Retina (tissue), 1 donor: ENCODE results near the gene ITGAE.
"Not testable (repeated sequence)": the region's sequence is repeated elsewhere in the genome, so short reads cannot be mapped to it uniquely, and the experiment has no call there.

Experiments used
- DNase-seq: peaks from one replicate; pipeline ENCODE4 v3.0.0-alpha.2; 2016

ITGAE gene, protein sequence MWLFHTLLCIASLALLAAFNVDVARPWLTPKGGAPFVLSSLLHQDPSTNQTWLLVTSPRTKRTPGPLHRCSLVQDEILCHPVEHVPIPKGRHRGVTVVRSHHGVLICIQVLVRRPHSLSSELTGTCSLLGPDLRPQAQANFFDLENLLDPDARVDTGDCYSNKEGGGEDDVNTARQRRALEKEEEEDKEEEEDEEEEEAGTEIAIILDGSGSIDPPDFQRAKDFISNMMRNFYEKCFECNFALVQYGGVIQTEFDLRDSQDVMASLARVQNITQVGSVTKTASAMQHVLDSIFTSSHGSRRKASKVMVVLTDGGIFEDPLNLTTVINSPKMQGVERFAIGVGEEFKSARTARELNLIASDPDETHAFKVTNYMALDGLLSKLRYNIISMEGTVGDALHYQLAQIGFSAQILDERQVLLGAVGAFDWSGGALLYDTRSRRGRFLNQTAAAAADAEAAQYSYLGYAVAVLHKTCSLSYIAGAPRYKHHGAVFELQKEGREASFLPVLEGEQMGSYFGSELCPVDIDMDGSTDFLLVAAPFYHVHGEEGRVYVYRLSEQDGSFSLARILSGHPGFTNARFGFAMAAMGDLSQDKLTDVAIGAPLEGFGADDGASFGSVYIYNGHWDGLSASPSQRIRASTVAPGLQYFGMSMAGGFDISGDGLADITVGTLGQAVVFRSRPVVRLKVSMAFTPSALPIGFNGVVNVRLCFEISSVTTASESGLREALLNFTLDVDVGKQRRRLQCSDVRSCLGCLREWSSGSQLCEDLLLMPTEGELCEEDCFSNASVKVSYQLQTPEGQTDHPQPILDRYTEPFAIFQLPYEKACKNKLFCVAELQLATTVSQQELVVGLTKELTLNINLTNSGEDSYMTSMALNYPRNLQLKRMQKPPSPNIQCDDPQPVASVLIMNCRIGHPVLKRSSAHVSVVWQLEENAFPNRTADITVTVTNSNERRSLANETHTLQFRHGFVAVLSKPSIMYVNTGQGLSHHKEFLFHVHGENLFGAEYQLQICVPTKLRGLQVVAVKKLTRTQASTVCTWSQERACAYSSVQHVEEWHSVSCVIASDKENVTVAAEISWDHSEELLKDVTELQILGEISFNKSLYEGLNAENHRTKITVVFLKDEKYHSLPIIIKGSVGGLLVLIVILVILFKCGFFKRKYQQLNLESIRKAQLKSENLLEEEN

DNA sequence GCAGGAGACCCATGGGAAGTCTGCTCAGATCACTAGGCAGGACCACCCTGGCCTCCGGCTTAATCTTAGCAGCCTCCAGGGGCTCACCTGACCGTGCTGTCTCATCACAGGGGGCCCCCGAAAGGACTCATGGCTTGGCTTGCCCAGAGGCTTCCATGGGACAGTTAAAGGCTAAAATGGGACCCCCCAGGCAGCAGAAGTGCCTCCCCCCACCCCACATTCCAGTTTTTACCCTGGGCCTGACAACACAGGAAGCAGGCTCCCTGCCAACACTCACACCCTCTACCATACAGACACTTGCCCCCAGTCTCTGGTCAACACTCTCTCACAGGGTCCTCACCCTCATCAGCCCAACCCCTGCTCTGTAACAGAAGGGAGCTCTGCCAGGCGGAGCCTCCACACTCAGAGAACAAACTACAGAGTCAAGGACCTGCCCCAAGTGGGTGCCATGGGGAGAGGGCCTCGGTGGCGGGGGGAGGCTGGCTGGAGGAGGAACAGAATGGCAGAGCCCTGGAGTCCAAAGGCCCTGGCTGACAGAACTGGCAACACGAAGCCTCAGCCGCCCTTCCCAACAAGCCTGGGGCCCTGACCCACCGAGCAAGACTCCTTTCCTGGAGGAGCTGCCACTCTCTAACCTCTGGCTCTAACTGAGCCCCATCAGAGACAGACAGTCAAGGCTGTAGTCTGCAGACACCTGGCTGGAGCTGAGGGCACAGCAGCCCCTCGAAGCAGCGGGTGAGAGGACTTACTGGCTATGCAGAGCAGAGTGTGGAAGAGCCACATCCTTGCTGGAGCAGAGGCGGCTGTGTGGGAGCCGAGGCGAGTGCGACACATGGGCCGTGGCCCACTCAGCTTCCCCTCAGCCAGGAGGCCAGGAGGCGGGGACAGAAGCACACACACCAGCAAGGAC, at the start of gene ITGAE:
TSS of gene ITGAE (minus strand) at position 827 of the 910 bp plus-strand sequence. CDS start at position 783, 44 bp downstream.
- no peak for DNase-seq

DNA sequence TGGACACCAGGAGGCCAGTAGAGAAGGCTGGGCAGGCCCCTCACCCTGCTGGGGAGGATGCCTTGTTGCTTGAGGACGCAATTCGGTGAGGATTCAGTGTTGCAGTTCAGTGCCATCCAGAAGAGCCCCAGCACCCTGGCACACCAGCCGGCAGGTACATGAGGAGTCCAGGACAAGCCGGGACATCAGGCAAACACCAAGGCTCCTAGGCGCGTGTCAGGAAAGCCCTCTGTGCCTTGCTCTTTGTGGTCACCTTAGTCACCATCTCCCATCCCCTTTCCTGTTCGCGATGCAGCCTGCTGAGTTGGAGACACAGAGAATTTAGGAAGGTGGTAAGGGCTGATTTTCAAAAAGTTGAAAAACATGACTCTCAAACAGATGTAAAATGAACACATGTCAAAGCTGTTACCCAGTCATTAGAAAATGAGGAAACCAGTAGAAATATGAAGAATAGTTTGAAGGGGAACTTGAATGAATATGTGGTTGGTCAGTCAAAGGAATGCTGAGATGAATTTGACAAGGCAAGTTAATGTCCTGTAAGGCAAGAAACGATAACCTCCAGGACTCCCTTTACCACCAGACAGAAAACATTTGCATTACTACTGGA, 47.3 kb upstream of the ITGAE start:
- DNase-seq = no peak

DNA sequence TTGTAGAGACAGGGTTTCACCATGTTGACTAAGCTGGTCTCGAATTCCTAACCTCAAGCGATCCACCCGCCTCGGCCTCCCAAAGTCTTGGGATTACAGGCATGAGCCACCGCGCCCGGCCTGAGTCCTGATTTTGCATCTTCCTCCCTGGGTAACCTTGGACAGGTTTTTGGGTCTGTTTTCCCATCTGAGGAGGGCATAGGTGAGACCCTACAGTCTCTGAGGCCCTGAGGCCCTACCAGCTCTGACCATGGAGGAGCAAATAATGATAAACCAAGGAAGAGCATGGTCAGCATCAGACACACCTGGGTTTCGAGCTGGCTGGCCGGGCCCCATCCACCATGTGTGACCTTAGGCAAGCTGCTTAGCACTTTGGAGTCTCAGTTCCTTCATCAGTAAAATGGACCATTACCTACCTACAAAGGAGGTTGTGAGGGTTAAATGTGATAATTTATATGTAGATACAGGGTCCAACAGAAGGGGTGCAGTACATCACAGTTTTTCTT, 46.2 kb upstream of the ITGAE start:
- DNase-seq = no peak

DNA sequence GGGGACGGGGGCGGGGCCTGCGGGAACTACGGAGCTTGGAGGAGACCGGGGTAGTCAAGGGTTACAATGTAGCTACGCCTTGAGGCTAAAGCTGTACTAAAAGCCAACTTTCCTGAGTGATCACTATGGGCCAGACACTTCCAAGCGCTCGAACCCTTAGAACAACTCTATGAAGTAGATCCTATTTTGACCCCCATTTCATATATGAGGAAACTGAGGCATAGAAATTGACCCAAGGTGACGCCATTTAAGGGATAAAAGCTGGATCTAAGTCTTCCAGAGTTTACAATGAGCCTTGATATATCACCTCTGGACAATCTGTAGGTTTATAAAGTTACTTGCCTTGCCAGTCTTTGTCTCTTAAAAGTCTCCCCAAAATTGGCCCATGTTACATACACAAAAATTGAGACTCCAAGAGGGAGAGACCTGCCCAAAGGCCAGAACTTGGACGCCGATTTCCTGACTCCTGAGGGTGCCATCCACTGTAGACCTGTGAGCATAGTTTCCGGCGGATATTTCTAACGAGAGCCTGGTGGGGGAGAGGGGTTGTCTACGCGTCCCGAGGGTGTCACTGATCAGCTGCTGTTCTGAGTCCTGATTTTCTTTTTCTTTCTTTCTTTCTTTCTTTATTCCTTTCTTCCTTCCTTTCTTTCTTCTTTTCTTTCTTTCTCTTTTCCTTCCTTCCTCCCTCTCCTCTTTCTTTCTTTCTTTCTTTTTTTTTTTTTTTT, 45.6 kb upstream of the ITGAE start:
- no peak for DNase-seq

DNA sequence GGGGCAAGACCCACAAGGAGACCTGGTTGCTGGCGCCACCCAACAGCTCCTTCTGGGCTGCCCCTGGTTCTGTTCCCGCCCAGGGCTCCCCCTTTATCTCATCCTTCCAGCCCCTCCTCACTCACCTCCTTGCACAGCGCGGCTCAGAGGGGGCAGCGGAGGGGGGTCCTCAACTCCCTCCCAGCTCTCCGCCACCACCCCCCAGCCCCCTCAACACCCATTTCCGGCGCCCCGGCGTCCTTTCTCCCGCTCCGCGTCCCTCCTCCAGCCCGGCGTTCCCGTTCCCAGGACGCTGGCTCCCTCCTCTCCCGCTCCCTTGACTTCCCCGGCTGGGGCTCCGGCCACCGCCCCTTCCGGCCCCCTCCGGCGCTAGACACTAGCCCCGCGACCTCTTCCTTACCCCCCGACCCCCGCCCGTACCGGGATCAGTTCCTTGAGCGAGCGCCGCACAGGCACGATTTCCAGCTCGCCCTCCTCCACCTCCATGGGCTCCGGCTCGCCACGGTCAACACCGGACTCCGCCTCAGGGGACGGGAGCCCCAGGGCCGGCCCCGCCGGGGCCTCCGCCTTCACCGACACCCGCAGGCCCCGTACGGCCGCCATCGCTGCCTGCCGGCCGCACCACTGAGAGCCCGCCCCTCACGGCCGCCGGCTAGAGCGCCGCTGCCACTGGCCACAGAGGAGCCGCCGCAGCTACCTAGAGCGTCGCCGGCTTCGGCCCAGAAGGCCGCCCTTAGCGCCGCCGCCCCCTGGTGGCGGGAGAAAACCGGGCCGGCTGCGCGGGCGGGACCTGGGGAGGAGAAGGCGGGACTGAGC, 44.8 kb upstream of the ITGAE start, which contains the start of gene NCBP3:
TSS of gene NCBP3 (minus strand) at position 626 of the 816 bp plus-strand sequence. CDS start at position 603, 23 bp downstream.
- peak; percentile 99 for DNase-seq

DNA sequence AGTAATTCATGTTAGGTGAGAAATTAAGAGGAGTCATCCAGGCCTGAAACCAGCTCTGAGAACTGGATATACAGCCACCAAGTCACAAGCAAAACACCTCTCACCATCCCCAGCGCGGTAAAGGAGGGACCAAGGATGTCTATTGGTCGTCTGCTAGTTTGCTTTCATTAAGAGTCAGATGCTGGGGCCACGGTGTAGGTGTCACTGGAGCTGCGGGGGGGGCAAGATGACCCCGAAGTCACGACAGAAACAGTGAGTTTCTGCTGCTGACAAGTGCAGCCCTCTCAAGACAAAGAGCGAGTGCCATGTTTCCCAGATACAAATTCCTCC, 44.3 kb upstream of the ITGAE start:
- no peak for DNase-seq

DNA sequence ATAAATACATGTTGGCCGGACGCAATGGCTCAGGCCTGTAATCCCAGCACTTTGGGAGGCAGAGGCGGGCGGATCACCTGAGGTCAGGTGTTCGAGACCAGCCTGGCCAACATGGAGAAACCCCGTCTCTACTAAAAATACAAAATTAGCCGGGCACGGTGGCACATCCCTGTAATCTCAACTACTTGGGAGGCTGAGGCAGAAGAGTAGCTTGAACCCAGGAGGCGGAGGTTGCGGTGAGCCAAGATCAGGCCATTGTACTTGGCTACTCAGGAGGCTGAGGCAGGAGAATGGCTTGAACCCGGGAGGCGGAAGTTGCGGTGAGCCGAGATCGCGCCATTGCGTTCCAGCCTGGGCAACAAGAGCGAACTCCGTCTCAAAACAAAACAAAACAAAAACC, 43.6 kb upstream of the ITGAE start:
- not testable (repeated sequence) for DNase-seq

DNA sequence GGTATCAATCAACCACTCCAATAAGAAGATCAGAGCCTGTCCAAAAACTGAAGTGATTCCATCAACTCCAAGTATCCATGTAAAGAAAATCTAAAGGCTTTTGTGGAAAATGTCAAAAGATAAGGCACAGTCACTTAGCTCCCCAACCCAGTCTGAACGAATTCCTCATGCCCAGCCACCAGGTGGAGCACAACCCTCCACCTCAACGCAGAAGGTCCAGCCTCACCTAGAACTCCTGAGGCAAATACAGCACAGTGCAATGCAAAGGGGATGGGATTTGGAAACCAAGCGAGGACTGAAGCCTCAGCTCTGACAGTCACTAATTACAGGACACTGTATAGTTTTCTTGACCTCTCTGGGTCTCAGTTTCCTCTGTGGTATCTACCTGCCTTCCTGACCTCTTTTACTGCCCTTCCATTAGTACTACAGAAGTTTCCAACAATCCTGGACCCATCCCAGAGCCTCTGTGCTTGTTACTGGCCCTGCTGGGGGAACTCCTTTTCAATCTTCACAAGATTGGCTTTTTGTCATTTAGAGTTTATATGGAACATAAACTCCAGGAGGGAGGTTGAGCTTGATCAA, 43.0 kb upstream of the ITGAE start:
- DNase-seq = no peak

DNA sequence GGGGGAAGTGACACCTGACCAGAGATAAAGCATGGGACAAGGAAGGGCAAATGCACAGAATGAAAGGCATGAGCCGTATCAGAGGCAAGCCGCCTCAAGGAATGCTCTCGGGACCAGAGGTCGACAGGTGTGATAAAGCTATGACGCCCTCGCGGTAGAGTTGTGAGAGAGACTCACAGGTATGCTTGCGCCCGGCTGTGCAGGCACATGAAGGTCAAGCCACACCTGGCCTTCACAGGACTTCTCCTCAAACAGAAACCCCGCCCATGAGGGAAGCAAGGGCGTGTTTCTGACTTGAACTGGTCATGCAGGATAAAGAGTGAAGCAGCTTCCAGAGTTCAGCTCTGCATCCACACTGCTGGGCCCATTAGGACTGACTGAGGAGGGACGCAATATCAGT, 37.2 kb upstream of the ITGAE start:
- no peak for DNase-seq

DNA sequence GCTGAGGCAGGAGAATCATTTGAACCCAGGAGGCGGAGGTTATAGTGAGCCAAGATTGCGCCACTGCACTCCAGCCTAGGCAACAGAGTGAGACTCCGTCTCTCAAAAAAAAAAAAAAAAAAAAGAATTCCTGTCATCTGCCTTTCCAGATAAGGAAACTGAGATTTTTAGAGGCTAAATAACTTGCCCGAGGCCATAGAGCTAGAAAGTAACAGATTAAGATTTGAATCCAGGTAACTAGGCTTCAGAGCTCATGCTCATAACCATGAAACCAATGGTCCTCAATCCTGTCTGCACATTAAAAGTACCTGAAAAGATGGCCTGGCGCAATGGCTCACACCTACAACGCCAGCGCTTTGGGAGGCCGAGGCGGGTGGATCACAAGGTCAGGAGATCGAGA, 35.6 kb upstream of the ITGAE start:
- no peak for DNase-seq

DNA sequence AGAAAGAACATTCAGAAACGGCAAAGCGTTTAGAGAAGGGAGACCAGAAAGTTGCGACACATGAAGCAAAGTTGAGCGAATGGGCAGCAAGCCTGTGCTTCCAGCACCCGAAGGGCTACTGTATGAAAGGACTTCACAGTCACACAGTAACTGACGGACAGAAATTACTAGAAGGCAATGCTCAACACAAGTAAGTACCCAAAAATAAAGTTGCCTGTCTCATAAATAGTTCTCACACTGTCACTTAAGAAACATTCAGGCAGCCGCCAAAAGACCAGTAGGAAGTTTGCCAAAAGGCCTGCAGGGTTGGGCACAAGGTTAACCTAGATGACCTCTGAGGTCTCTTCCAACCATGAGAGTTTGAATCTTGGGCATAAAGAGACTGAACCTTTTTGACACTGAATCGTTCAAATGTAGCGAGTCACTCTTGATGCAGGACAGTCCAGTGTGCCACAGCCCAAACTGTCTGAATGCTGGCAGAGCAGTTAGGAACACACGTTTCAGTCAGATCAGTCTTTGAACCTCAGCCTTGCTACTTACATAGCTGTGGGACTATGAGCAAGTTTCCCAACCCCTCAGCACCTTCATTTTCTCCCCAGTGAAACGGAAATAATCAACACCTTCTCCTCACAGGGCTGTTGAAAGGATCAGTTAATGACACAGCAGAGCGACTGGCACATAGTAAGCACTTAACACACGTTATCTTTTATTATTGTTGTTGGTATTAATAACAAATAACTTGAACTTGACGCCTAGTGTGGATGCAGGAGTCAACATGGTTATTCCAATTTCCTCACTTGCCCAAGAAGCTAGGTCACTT, 34.6 kb upstream of the ITGAE start:
- DNase-seq = no peak

DNA sequence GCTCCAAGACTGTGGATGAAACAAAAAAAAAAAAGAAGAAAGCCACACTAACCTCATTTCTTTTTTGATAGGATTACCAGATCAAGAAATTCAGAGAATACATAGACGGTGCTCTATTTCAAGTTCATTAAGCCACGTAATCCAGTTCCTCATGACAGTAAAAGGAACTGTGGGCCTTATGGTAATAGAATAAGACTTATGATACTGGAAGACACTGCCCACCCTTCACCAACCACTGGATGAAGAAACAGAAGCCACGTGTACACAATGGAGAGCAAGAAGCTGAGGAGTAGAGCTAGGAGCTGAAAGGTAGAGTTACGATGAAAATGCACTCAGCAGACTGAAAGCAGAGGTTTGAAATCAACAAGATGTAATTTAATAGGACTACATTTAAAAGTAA, 33.8 kb upstream of the ITGAE start:
- no peak for DNase-seq

DNA sequence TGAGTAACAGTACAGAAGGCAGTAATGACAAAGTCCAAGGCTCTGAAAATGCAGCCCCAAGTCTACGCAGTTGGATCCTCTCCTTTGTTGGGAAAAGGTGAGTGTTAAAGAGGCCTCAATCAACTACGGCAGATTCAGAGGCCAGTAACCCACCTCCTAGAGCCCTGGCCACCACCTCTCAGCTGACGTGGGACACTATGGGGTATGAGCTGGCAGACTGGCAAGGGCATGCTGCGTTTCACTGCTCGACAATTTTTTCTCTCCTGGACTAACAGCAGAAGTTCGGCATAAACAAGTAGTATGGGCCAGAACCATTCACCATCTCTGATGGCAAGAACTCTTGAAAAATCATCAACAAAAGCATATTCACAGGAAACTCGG, 27.9 kb upstream of the ITGAE start:
- no peak for DNase-seq

DNA sequence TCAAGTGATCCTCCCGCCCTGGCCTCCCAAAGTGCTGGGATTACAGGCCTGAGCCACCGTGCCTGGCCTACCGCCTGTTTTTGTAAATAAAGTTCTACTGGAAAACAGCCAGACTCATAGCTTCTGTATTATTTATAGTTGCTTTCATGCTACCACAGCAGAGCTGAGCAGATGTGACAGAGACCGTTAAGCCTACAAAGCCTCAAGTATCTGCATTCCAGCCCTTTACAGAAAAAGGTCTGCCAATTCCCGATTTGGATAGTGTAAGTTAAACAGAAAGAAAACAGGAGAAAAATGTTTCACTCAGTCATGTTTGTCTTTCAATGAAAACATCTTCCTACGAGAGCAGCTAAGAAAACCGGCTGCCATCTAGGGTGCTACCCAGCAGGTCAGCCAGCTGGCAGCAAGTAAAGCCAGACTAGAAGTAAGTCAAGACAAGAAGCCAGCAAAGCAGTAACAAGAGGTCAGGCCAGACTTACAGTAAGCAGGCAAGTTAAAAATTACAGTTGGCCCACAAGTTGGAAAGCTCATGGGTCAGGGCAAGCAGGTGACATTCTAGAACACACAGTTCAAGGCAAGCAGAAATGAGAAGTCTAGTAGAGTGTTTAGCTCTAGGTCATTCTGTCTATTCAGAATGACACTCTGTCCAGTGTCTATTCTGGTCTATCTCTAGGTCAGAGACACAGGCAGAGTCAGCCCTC, 27.3 kb upstream of the ITGAE start:
- DNase-seq = no peak

DNA sequence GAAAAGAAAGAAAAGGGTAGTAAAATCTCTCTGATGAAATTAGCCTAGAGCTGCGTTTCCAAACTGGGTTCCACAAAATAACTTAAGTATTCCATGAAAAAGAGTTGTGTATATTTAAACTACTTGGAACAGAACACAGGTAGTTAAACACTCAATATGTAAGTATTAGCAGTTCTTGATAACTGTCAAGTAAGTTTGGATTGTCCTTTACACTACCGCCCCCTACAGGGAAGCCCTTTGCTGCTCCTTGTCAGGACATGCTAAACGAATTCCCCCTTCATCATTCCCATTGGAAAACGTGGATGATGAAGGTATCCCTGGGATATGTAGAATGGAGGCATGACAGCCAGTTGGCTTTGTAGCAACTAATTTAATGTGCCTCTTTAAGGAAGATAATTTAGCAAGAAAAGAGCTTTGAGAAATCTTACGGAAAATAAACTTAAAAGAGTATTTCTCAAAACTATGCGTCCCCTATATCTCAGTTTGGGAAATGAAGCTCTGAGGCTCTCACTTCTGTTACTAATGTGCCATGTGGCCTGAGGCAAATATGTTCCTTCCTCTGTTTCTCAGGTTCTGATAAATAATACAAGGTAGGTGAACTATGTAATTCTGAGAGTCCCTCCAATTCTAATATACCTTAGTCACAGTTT, 26.3 kb upstream of the ITGAE start:
- DNase-seq = peak; percentile 14

DNA sequence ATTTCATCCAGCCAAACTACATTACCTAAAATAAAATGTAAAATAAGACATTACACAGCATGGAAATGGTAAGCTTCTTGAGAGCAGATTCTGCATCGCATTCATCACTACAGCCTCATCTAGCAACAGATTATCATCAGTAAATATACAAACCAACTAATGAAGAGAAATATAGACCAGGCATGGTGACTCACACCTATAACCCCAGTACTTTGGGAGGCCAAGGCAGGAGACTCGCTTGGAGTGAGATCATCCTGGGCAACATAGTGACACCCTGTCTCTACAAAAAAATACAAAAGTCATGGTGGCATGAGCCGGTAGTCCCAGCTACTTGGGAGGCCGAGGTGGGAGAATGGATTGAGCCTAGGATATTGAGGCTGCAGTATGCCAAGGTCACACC, 25.2 kb upstream of the ITGAE start:
- DNase-seq = no peak

DNA sequence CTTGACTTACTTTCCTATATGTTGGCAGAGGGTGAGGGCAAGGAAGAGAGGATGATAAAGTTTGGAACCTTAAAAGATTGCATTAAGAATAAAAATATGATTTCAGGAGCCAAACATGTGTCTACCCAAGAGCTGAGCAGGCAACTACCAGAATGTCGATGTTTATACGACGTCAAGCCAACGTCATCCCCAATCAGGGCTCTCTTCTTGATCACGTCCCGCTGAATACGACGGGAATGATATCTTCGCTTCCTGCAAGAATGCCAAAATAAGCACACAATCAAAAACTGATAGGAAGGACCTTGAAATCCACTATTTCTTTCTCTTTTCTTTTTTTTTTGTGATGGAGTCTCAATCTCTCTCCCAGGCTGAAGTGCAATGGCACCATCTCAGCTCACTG, 20.1 kb upstream of the ITGAE start:
- DNase-seq = no peak

DNA sequence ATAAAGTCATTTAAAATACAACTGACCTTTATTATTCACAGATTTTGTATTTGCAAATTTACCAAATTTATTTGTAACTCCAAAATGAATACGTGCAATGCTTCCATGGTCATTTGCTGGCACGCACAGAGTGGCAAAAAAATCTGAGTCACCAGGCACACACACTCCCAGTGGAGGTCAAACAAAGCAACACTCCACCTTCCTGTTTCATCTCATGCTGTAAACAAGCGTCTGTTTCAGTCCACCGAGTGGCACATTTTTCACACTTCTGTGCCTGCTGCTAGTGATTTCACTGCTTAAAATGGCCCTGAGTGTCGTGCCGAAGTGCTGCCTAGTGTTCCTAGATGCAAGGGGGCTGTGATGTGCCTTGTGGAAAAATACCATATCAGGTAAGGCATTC, 17.8 kb upstream of the ITGAE start:
- no peak for DNase-seq
